Peyer's patch (tissue), 4 donors: ENCODE data around the gene SHB.

Experiments
- CTCF ChIP-seq, 6 experiments: fragments of 450-650 bp in 4 of 6; fragments of 200-600 bp in 2 of 6; sonication (generic) in 1 of 6; IDR thresholded peaks; one replicate each; pipeline ENCODE4 v1.5.1; 2017 to 2019; ENCODE audit warnings: antibody characterized with exemption in 6 of 6, mild to moderate bottlenecking in 3 of 6, moderate library complexity in 1 of 6
- POLR2A ChIP-seq, 2 donors: fragments of 450-650 bp; IDR thresholded peaks; one replicate each; pipeline ENCODE4 v1.5.1; 2017; ENCODE audit warnings: antibody characterized with exemption in 2 of 2, mild to moderate bottlenecking in 2 of 2, moderate library complexity in 2 of 2

DNA sequence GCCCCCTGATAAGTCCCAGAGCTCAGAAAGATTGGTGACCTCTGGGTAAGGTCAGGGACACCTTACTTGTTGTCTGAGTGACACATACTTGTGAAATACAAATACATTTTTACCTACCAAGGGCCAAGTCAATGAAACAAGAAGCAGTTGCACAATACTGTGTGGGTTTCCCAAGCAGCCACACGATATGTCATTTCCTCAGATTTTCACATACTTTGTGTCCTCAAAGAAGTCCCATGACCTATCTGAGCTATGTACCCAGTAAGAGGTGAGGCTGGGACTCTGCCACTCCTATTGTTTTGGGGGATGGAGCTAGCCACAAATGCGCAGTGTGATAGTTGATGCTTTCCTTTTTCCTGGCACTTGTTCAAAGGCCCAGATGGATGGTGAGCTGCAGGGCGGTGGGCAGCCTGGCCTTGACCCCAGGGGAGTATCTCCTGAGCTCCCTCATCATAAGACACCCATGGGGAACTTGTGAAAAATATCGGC lies 160.3 kb downstream of the SHB start:
- TF ChIP-seq CTCF (IDR thresholded peaks at IDR 0.05): no peak
- no peak for TF ChIP-seq POLR2A (IDR thresholded peaks at IDR 0.05)
